Measurements from ENCODE around the gene PRPF40B. TPM values are rescaled to one million over a fixed set of nuclear protein-coding genes. Genes with fewer than 3 reads are reported as not detected.

Gene PRPF40B
- total and polyA plus RNA-seq, 9 of the 15 experiments (the other 6 are each of a cell fraction or from before 2014, with no cell fraction given): 0.55 to 10.6 (median 4.8) TPM

GRCh38 chr12:49644620-49644994 lies 21.2 kb downstream of the PRPF40B start:
- no peak overlapping the region for H3K4me3 ChIP-seq
- no peaks in the 10 kb centered on the region for H3K9me1 ChIP-seq (ENCODE audit: control insufficient read depth, insufficient read depth, low read length)
- H3K4me2 ChIP-seq (ENCODE audit: insufficient read depth, low read length): no peak overlapping the region
- no peaks in the 10 kb centered on the region for H4K20me1 ChIP-seq (replicated peaks; ENCODE audit: control insufficient read depth, insufficient read depth, low read length)
- H3K4me1 ChIP-seq (replicated peaks in 1 of 2; ENCODE audit: control insufficient read depth in 2 of 2, insufficient read depth in 2 of 2, low read length in 2 of 2): peaks cover 0 to 16% of the 10 kb centered on the region in 2 experiments; a peak in 3 of 5 replicates
- WGBS (ENCODE audit: insufficient coverage, low coverage, missing lambda C conversion rate): 14% methylated on average over 2 of the region's 2 CpGs
- H3K79me2 ChIP-seq (ENCODE audit: control insufficient read depth, insufficient read depth, low read length): no peaks in the 10 kb centered on the region
- 0 out of 3 replicates have a peak overlapping the region, but pooled peaks have one; percentile 25 for H3K27ac ChIP-seq (ENCODE audit: extremely low read depth, low read depth, low read length)
- POLR2A ChIA-PET: interaction anchor here (1.1 to 1.5 kb wide), 3 partner anchors 10 to 105 kb away, joined by 3 to 5 read pairs (median 3); partner anchors contain the start of gene TMBIM6
- CTCF ChIA-PET (ENCODE audit: low intra/inter-chr PET ratio): interaction anchor here (0.6 to 3.3 kb wide), 5 partner anchors 63 to 549 kb away, joined by 3 to 66 read pairs (median 4); partner anchors contain the start of genes FMNL3 and TMBIM6
- no TSS peak for BruUV-seq (replicated peaks)
- intact Hi-C loops (cut with micrococcal nuclease): loop anchor here (1.0 to 5.0 kb wide), 4 partner anchors 63 to 193 kb away; partner anchors contain the start of gene FMNL3
- peak; percentile 92 for FAIRE-seq
- peaks cover 13% of the 10 kb centered on the region; the same call in 2 of the 3 replicates for H3K36me3 ChIP-seq (ENCODE audit: control insufficient read depth, insufficient read depth, low read length)
- no peaks in the 10 kb centered on the region for H3K9me3 ChIP-seq (replicated peaks; ENCODE audit: control insufficient read depth, insufficient read depth, low read depth, low read length)
- H3K27me3 ChIP-seq (ENCODE audit: control insufficient read depth in 2 of 2, insufficient read depth in 2 of 2, low read length in 2 of 2): no peaks in the 10 kb centered on the region
- H2AFZ ChIP-seq (ENCODE audit: low read depth, low read length): 0 out of 2 replicates have a peak overlapping the region, but pooled peaks have one; percentile 30
- H3K9ac ChIP-seq (ENCODE audit: insufficient read depth in 1 of 2, low read depth in 2 of 2, low read length in 2 of 2): peak overlapping the region in 1 of 2 experiments; percentile 80; a peak in 2 of 4 replicates
- ATAC-seq: peak; percentile 95
- in situ Hi-C loops (cut with MboI): loop anchor here (5.0 kb wide), 2 partner anchors 63 to 193 kb away; partner anchors contain the start of gene FMNL3
- DNase-seq (ENCODE audit: extremely low read depth in 1 of 4, low spot score in 3 of 4): peak; percentile 83 to 91 (median 87)
- TF ChIP-seq ARID1B (IDR thresholded peaks at IDR 0.05): no peak
- TF ChIP-seq PKNOX1 (IDR thresholded peaks at IDR 0.05): peak; percentile 83
- TF ChIP-seq ARID2 (IDR thresholded peaks at IDR 0.05): peak; percentile 98
- TF ChIP-seq ZNF77 (CRISPR knock-in tag; IDR thresholded peaks at IDR 0.05): no peak
- TF ChIP-seq SMC3 (conservative IDR thresholded peaks at IDR 0.05; ENCODE audit: insufficient read depth, low read depth, low read length): peak; percentile 99
- no peak for TF ChIP-seq FOXK2 (conservative IDR thresholded peaks at IDR 0.05 in 1 of 2, IDR thresholded peaks at IDR 0.05 in 1 of 2; ENCODE audit: low read depth in 2 of 2)
- TF ChIP-seq ZNF318 (IDR thresholded peaks at IDR 0.05; ENCODE audit: borderline replicate concordance in 1 of 2, low read depth in 1 of 2): no peak
- TF ChIP-seq SRF (CRISPR knock-in tag; IDR thresholded peaks at IDR 0.05): no peak
- TF ChIP-seq BRD4 (IDR thresholded peaks at IDR 0.05): no peak
- no peak for TF ChIP-seq ZNF444 (CRISPR knock-in tag; IDR thresholded peaks at IDR 0.05)
- TF ChIP-seq GTF2A2 (tag; IDR thresholded peaks at IDR 0.05): no peak
- TF ChIP-seq KAT8 (IDR thresholded peaks at IDR 0.05; ENCODE audit: low read depth): no peak
- no peak for TF ChIP-seq CBFA2T3 (IDR thresholded peaks at IDR 0.05)
- no peak for TF ChIP-seq FIP1L1 (IDR thresholded peaks at IDR 0.05; ENCODE audit: low read depth, low read length, poor library complexity, severe bottlenecking)

All from K562 (cell line).